ENCODE results near the gene DLGAP1.

The DLGAP1 gene

DNA sequence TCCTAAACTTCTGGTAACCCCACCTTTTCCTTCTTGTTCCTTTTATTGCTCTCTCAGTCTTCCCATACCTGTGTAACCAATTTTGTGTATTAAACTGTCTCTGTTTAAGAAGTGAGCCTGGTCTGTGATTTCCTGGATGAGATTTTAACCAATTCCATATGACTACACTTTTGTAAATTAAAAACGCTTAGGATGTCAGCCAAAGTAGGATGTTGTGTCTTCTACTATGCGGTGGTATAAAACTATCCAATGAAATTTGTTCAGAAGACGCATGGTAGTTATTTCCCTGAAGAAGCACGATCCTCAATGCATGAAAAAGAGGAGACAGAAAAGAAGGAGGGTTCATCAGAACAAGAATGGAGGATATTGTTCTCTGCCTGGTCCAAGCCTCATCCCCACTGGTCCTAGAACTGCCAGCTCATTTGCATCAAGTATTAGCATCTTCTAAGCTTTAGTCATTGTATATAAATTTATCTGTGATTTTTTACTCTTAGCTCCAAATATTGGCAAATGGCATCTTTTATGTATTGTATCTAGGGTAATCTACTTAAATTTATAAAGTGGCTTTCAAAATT lies 877.7 kb downstream of the DLGAP1 start:
- Mint-ChIP-seq H3K27me3 (no peaks in the 10 kb centered on the region), H3K4me3 (no peak overlapping the region), H3K36me3 (no peaks in the 10 kb centered on the region), H3K27ac (no peak overlapping the region), H3K9me3 (no peaks in the 10 kb centered on the region), H3K4me1 (no peaks in the 10 kb centered on the region)
- DNase-seq (no peak), ATAC-seq (replicated peaks) (no peak)

DNA sequence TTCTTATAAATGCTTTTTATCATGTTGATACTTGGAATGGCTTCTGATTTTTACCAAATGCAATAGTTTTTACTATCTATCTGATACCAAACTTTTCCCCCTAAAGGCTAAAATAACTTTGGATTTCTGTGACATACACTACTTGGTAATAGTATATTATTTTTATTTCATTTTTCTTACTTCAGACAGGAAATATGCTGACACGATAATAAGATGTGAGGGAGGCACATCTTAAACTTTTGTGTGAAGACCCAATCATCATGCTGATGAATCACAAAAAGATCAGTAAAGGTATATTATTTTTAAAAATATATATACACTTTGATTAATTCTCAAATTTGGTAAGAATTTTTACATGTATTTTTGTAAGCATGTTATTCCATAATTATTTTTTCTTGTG lies 882.3 kb downstream of the DLGAP1 start:
- ATAC-seq (replicated peaks): no peak
- Mint-ChIP-seq H3K27ac (no peak overlapping the region), H3K4me1 (no peaks in the 10 kb centered on the region), H3K27me3 (no peaks in the 10 kb centered on the region), H3K9me3 (no peaks in the 10 kb centered on the region), H3K4me3 (no peak overlapping the region), H3K36me3 (no peaks in the 10 kb centered on the region)
- DNase-seq: no peak

DNA sequence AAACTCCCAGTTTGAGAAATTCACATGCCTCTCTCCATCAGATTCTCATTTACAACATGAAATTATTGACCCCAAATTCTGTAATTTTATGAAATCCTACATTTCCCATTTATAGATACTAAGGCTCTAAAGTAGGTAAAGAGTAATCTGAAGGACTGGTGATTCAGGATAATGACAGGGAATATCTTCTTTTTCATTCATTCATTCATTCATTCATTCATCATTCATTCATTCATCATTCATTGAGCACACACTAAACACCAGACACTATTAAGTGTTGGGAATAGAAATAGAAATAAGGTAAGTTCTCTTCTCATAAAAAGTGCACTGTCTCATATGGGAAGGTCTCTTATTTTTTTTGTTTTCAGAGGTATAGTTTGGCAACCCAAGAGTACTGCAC lies 888.3 kb downstream of the DLGAP1 start:
- ATAC-seq (replicated peaks) (no peak), DNase-seq (no peak)
- Mint-ChIP-seq H3K27me3 (no peaks in the 10 kb centered on the region), H3K27ac (no peak overlapping the region), H3K36me3 (peaks cover 2 to 14% of the 10 kb centered on the region in 2 donors), H3K4me3 (no peak overlapping the region), H3K4me1 (no peaks in the 10 kb centered on the region), H3K9me3 (peaks cover 10 to 11% of the 10 kb centered on the region in 2 donors)

DNA sequence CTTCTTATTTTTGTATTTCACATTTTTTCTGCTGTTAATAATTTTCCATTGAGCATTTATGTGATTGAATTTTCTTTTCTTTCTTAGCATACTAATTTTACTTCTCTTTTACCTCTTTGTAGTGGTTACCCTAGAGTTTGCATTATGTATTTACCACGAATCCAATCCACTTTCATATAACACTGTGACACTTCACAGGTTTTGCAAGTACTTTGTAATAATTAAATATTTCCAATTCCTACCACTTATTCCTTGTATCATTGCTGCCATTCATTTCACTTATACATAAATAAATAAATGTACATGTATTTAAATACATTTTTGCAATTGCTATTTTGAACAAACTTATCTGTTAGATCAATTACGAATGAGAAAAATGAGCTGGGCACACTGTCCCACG lies 894.4 kb downstream of the DLGAP1 start:
- Mint-ChIP-seq H3K4me3 (no peak overlapping the region), H3K27me3 (no peaks in the 10 kb centered on the region), H3K4me1 (no peaks in the 10 kb centered on the region), H3K9me3 (peaks cover 10 to 11% of the 10 kb centered on the region in 2 donors), H3K27ac (no peak overlapping the region), H3K36me3 (peaks cover 2 to 14% of the 10 kb centered on the region in 2 donors)
- DNase-seq (no peak), ATAC-seq (replicated peaks) (no peak)

DNA sequence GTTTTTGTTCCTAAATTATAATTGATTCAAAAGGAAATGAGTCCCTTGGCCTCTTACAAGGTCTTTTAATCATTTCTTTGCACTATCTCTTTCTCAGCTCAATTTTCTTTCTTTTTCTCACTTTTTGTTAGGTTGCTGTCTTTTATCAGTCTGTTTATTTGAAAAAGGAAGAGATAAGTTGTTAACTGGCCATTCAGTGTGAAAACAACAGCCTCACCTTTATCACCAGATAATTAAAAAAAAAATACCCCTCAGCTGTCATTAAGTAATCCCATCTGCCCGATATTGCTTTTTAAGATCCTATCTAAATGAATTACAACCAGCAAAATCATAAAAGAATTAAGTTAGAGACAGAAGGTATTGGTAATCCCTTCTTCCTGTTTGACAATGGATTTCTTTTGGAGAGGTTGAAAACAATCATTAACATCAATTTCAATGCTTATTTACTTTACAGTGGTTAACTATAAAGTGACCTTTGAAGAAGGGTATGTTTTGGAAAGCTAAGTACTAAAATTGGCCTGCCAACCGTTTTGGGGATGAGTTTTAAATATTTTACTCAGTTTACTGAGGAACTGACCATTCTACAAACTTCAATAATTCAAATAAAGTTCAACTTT lies 900.2 kb downstream of the DLGAP1 start:
- ATAC-seq (replicated peaks): no peak

DNA sequence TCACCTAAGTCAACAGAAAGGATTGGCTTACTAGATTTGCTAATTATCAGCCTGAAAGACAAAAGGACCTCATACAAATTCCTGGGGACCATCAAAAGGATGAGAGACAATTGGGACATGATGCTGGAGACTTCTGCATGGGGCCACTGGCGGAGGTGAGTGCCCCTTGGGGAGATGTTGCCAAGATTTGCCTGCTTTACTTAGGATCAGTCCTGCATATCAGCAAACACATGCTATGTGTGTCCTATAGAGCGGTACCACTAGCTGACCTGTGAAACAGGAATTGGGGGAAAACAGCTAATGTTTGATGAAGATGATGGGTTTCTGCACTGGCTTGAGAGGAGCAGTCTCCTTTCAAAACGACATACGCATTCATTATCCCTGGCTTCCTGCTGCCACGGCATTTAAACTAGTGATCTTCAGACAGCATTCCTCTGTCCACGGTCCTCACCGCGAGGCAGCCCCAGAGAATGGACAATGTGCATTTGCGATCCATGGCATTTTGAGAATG lies 901.0 kb downstream of the DLGAP1 start:
- H3K27ac Mint-ChIP-seq: no peak overlapping the region
- no peak for DNase-seq
- H3K36me3 Mint-ChIP-seq: no peaks in the 10 kb centered on the region
- no peaks in the 10 kb centered on the region for H3K27me3 Mint-ChIP-seq
- no peak overlapping the region for H3K4me3 Mint-ChIP-seq
- no peaks in the 10 kb centered on the region for H3K4me1 Mint-ChIP-seq
- ATAC-seq (replicated peaks): no peak
- H3K9me3 Mint-ChIP-seq: no peaks in the 10 kb centered on the region

More for the DNA sequence above, 900.2 kb downstream of the DLGAP1 start:
- H3K4me1 Mint-ChIP-seq: no peaks in the 10 kb centered on the region
- H3K27ac Mint-ChIP-seq: no peak overlapping the region
- no peak for DNase-seq
- no peaks in the 10 kb centered on the region for H3K27me3 Mint-ChIP-seq
- no peaks in the 10 kb centered on the region for H3K36me3 Mint-ChIP-seq
- H3K4me3 Mint-ChIP-seq: no peak overlapping the region
- H3K9me3 Mint-ChIP-seq: no peaks in the 10 kb centered on the region

DNA sequence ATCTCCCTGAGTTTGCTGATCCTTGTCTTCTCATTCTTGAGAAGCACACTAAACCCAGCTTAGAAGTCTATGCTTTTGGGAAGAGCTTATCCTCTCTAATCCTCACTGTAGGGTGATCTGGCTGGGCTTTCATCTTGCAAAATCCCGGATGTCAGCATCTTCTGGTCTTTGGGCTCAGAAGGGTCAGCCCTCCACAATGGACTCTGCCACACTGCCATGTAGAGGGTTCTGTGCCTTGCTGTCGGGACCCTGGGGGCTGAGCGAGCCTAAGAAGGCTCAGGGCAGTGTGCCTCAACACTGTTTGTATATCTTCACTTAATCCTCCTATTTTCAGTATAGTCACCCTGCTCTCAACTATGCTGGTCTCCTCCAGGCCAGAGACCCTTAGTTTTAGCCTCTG lies 902.8 kb downstream of the DLGAP1 start:
- ATAC-seq (replicated peaks): no peak
- no peaks in the 10 kb centered on the region for H3K4me1 Mint-ChIP-seq

DNA sequence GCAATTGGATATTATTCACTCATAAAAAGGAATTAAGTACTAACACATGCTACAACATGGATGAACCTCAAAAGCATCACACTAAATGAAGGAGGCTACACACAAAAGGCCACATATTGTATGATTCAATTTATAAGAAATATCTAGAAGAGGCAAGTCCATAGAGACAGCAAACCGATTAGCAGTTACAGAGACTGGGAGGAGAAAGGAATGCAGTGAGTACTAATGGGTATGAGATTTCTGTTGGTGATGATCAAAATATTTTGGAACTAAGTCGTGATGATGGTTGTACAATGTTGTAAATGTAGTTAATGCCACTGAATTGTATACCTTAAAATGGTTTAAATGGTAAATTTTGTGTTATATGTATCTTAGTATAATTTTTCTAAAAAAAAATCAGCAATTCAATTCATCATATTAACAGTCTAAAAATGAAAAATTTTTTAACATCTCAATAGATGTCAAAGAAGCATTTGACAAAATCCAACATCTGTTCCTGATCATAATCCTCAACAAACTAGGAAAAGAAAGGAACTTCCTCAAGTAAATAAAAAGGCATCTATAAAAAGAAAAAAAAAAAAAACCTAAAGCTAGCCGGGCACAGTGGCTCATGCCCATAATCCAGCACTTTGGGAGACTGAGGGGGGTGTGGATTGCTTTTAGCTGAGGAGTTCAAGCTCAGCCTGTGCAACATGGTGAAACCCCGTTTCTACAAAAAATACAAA lies 907.1 kb downstream of the DLGAP1 start:
- Mint-ChIP-seq H3K27ac (no peak overlapping the region), H3K4me3 (no peak overlapping the region), H3K36me3 (no peaks in the 10 kb centered on the region), H3K4me1 (peaks cover 0 to 2% of the 10 kb centered on the region in 2 donors), H3K9me3 (no peaks in the 10 kb centered on the region), H3K27me3 (no peaks in the 10 kb centered on the region)
- DNase-seq: no peak
- ATAC-seq (replicated peaks): no peak

More for the DNA sequence above, 902.8 kb downstream of the DLGAP1 start:
- no peak for DNase-seq
- Mint-ChIP-seq H3K9me3 (no peaks in the 10 kb centered on the region), H3K27me3 (no peaks in the 10 kb centered on the region), H3K36me3 (no peaks in the 10 kb centered on the region), H3K4me3 (no peak overlapping the region), H3K27ac (no peak overlapping the region)

DNA sequence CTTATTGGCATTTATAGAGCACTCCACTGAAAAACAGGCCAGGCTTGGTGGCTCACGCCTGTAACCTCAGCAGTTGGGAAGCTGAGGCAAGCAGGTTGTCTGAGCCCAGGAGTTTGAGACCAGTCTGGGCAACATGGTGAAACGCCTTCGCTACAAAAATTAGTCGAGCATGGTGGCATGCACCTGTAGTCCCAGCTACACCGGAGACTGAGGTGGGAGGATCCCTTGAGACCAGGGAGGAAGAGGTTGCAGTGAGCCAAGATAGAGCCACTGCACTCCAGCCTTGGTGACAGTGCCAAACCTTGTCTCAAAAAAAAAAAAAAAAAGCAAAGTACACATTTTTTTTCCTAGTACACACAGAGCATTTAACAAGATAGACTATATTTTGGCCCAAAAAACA lies 909.0 kb downstream of the DLGAP1 start:
- Mint-ChIP-seq H3K4me1 (peaks cover 7% of the 10 kb centered on the region in 2 donors), H3K36me3 (no peaks in the 10 kb centered on the region), H3K9me3 (no peaks in the 10 kb centered on the region), H3K27ac (no peak overlapping the region), H3K4me3 (no peak overlapping the region), H3K27me3 (no peaks in the 10 kb centered on the region)
- ATAC-seq (replicated peaks) (no peak), DNase-seq (no peak)

DNA sequence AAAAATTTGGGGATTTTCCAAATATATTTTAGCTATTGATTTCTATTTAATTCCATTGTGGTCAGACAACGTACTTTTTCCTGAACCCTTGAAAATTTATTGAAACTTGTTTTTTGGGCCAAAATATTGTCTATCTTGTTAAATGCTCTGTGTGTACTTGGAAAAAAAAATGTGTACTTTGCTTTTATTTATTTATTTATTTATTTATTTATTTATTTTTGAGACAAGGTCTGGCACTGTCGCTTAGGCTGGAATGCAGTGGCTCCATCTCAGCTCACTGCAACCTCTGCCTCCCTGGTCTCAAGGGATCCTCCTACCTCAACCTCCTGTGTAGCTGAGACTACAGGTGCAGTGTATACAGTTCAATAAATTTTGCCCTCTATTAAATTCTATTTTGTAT lies 910.6 kb downstream of the DLGAP1 start:
- no peaks in the 10 kb centered on the region for H3K36me3 Mint-ChIP-seq

DNA sequence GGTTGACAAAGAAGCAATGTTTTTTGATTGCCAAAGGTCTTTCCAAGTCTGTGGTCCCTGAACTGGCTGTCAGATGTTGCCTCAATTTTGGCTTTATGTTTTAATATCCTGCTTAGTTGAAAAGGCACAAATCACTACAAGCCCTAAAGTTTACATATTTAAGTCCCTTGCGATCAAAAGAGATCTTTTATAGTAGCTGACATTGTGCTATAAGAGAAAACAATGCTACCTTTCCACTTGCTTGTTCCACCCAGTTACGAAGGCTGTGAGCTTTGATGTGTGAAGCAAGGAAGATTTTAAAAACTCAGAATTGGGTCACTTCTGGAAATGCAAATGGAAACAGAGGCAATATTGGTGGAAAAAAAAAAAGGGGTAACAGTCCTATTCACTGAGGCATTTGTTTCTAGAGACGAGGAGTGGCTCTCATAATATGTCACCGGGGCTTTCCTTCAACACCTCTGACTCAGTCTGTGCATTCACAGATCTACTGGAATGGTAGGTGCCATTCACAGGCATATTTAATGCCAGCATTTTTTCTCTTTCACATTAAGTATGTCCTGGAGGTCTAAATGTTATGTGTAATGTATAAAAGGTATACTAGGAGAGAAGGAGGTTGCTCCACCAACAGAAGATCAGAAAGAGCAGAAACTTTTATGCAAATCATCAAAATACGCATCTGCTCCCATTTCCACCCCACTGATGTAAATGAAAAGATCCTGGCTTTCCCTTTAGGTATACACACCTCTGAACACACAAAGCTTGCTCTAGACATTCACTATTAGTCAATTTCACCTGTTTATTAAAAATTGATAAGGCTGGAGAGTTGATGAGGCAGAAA lies 913.3 kb downstream of the DLGAP1 start:
- DNase-seq (peak; percentile 5), ATAC-seq (replicated peaks) (peak; percentile 86 to 99)
- Mint-ChIP-seq H3K4me3 (no peak overlapping the region), H3K36me3 (no peaks in the 10 kb centered on the region), H3K9me3 (no peaks in the 10 kb centered on the region), H3K4me1 (peaks cover 7 to 9% of the 10 kb centered on the region in 2 donors), H3K27me3 (no peaks in the 10 kb centered on the region), H3K27ac (peak overlapping the region; percentile 59)

More for the DNA sequence above, 910.6 kb downstream of the DLGAP1 start:
- peaks cover 7 to 9% of the 10 kb centered on the region in 2 donors for H3K4me1 Mint-ChIP-seq
- H3K4me3 Mint-ChIP-seq: no peak overlapping the region
- DNase-seq: no peak
- H3K9me3 Mint-ChIP-seq: no peaks in the 10 kb centered on the region
- no peak for ATAC-seq (replicated peaks)
- no peak overlapping the region for H3K27ac Mint-ChIP-seq
- no peaks in the 10 kb centered on the region for H3K27me3 Mint-ChIP-seq

DNA sequence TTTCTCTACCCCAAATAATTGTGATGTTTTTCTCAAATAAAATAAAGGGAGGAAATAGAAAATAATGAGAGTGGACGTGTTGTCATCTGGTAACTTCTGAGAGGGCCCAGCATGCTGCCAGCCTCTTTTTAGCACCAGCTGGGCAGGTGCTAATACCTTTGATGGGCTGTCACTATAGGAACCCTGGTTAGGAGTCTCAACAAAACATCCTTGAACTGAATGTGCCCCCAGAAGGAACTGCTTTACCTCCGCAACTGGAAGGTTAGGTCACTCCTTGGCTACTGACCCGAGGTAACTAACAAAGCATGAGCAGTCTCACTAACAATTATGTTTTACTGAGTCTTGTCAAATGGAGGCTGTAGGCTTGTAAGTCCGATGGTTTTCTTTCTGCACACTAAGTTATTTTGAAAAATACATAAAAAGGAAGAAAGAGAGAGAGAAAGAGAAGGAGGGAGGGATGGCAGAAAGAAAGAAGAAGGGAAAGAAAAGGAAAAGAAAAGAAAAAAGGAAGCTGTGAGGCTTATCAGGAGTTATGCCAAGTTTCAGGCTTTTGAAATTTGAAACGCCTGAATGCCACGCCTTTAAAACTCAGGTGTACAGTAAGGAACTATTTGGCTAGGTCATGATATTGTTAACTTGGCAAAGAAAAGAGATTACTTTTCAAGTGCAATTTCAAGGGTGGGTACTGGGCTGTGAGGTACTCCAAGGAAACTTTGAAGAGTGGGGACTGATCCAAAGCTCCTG lies 914.1 kb downstream of the DLGAP1 start:
- Mint-ChIP-seq H3K4me1 (peaks cover 7% of the 10 kb centered on the region in 2 donors), H3K36me3 (no peaks in the 10 kb centered on the region), H3K4me3 (no peak overlapping the region), H3K9me3 (no peaks in the 10 kb centered on the region), H3K27me3 (no peaks in the 10 kb centered on the region), H3K27ac (peak overlapping the region; percentile 9)
- no peak for DNase-seq
- no peak for ATAC-seq (replicated peaks)

DNA sequence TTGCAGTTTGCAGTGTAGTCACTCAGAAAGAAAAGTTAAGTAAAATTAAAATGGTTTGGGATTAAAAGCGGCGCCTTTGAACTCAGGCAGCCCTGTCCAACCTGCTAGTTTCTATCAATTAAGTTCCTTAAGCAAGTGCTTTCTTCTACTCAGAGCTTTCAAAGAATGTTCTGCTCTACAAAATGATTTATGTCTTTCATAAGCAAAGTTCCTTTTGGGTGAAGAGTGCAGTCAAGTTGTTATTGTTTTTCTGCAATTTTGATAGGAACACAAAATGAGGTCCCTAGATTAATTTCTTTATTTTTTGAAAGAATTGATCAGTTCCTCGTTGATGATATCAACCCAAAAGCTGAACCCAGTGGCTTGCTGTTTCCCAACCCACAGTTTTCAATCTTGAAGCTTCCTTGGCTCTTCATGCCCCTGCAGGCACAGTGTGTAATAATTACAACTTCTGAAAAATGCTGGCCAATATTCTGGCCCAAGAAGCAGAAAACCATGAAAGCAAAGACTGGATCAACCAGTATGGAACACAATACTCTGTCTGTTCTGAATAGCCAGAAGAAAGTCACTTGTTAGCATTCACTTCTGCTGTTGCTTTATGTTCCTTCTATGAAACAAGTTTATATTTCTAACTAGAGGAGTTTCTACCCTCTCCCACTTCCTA lies 916.0 kb downstream of the DLGAP1 start:
- Mint-ChIP-seq H3K36me3 (no peaks in the 10 kb centered on the region), H3K4me3 (no peak overlapping the region), H3K27ac (no peak overlapping the region), H3K9me3 (no peaks in the 10 kb centered on the region), H3K27me3 (no peaks in the 10 kb centered on the region), H3K4me1 (peaks cover 7% of the 10 kb centered on the region in 2 donors)
- ATAC-seq (replicated peaks) (no peak), DNase-seq (no peak)

Measured in stimulated activated naive B cell treated with anti-CD40 and anti-IgM and Interleukin-4, amounts not matched to agents 10 μg/mL and 1 μg/mL and 100 μg/mL, for 72 hours (primary cell).